ENCODE data around the gene BANK1.
A peak's percentile ranks its signal among the peaks of the same experiment; 100 is the strongest.

Gene BANK1

DNA sequence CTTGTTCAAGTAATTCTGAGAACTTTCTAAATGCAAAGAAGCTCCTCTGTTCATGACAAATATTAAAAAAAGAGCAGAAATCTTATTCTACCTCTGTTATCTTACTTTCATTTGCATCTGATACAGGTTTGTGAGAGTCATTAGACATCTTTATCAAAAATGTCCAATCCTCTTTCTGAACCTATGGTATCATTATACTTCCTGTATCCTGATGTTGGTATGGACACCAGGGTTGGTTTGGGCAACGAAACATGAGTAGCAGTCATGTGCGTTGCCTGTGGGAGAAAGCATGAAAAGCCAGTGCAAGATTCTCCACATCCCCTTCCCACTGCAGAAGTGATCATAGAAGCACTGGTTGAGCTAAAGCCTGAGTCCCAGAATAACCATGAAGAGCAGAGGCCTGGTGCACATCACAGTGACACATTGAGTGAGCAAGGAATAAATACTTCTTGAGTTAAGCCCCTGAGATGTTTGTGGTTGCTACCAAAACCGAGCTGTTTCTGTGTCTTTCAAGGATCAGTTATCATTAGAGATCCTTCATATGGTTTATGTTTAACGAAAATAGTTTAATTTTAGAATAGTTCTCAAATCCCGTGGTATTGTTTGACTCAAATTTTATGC, 197.2 kb downstream of the BANK1 start:
- no peak for DNase-seq (ENCODE audit: low read depth in 2 of 2)
- TF ChIP-seq CTCF (IDR thresholded peaks at IDR 0.05; ENCODE audit: low read depth, low read length), result no peak
- no peak overlapping the region for H3K4me3 ChIP-seq (replicated peaks in 1 of 2; ENCODE audit: low read depth in 2 of 2, low read length in 2 of 2)

DNA sequence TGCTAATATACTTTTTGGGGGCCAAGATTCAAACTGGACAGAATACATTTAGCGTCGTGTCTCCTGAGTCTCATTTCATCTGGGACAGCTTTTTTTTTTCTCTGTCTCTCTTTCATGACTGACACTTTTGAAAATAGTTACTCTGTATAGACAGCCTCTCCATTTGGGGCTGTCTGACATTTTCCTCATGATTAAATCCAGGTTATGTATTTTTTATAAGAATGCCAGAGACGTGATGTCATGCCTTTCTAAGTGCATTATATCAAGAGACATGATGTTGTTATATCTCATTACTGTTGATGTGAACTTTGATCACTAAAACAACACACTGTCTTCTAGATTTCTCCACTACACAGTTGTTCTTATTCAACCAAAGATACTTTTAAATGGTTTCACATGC, 199.0 kb downstream of the BANK1 start:
- no peak overlapping the region for H3K4me3 ChIP-seq (replicated peaks in 1 of 2; ENCODE audit: low read depth in 2 of 2, low read length in 2 of 2)
- no peak for DNase-seq (ENCODE audit: low read depth in 2 of 2)
- no peak for TF ChIP-seq CTCF (IDR thresholded peaks at IDR 0.05; ENCODE audit: low read depth, low read length)

DNA sequence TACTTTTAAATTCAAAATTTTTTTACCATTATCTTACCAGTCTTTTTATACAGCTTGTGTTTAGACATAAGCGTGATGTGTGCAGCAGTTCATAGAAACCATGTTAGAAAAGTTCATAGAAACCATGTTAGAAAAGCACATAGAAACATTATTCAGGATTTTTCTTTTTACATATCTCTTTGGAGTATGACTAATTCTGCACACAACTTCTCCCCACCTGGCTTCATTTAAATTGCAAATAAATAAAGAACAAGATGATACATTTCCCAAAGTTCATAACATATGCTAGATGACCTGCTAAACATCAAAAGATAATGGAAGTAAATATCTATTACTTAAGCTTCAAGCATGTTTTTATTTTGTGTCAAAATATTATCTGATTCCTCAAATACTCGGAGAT, 201.9 kb downstream of the BANK1 start:
- TF ChIP-seq CTCF (IDR thresholded peaks at IDR 0.05; ENCODE audit: low read depth, low read length), result no peak
- no peak overlapping the region for H3K4me3 ChIP-seq (replicated peaks in 1 of 2; ENCODE audit: low read depth in 2 of 2, low read length in 2 of 2)

GRCh38 chr4:101993002-101993841, 202.7 kb downstream of the BANK1 start:
- no peak overlapping the region for H3K4me3 ChIP-seq (replicated peaks in 1 of 2; ENCODE audit: low read depth in 2 of 2, low read length in 2 of 2)
- TF ChIP-seq CTCF (IDR thresholded peaks at IDR 0.05; ENCODE audit: low read depth, low read length), result no peak
- peak in 1 of 2 donors; percentile 41 for DNase-seq (ENCODE audit: low read depth in 2 of 2)

More for the DNA sequence above, 201.9 kb downstream of the BANK1 start:
- DNase-seq (ENCODE audit: low read depth in 2 of 2), result no peak

DNA sequence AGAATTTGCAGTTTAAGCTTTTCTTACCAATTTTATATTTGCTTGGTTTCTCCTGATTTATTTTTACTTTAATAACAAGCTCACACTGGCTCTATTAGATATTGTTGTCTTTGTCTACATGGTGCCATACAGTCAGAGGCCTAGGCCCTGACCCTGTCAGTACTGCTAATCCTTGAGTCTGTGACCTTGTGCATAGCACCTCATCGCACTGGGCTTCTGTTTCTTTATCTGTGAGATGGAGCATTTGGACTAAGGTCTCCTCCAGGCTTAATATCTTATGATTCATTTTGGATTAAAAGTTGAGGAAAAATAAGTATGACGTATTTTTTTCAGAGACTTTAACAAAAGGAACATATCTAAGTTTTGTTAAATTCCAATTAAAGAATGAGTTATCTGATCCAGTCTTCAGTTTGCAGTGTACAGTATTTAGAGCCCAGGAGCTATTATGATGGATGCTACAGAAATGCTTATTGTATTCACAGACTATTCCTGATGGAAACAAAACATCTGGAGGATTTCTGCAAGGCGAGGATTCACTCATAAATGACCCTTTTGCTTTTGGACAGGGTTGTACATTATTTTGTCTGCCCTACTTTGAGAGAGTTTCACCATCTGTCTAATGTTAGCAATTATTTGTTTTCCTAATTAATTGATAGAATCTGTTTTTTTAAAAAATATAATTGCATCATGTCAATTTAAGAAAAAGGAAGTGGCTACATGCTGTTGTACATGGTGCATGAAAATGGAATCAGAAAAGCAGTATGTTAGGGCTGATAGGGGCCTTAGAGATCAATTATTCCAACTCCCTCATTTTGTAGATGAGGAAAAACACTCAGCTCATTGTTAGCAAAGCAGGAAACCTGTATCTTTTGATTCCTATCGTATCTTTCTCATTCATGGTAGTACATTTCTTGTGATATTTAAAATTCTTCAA, 203.6 kb downstream of the BANK1 start:
- no peak for DNase-seq (ENCODE audit: low read depth in 2 of 2)
- no peak for TF ChIP-seq CTCF (IDR thresholded peaks at IDR 0.05; ENCODE audit: low read depth, low read length)

DNA sequence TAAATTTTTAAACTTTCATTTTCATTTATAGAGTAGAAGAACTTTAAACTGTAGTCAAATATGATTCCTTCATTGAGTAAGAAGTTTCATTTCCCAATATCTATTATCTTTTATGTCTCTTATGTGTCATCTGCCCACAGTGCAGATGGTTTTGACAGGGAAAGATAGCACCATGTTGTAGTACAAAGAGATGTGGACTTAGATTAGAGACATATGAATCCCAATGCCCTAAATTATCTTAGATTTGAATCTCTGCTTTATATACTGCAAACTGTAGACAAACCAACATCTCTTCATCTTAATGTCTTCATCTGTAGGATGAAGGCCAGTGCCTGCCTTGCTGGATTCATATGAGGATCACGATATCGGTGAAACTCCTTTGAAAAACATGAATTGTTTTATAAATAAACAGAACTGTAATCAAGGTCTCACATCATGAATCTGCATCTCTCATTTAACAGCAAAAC, 217.5 kb downstream of the BANK1 start:
- H3K4me3 ChIP-seq (replicated peaks in 1 of 2; ENCODE audit: low read depth in 2 of 2, low read length in 2 of 2), result no peak overlapping the region
- DNase-seq (ENCODE audit: low read depth in 2 of 2), result no peak
- no peak for TF ChIP-seq CTCF (IDR thresholded peaks at IDR 0.05; ENCODE audit: low read depth, low read length)

More for the DNA sequence above, 203.6 kb downstream of the BANK1 start:
- no peak overlapping the region for H3K4me3 ChIP-seq (replicated peaks in 1 of 2; ENCODE audit: low read depth in 2 of 2, low read length in 2 of 2)

Measured in cardiac fibroblast (primary cell).